ENCODE results near the gene FASTKD1.

GRCh38 chr2:169513926-169514325 is 59.7 kb downstream of the FASTKD1 start:
- TF ChIP-seq CTCF (IDR thresholded peaks at IDR 0.05; ENCODE audit: borderline replicate concordance, extremely low read depth, low read length, poor library complexity, severe bottlenecking) (no peak), EZH2 (IDR thresholded peaks at IDR 0.05; ENCODE audit: borderline replicate concordance, low read depth, low read length, severe bottlenecking) (no peak)

Measured in DND-41 (cell line).